Measurements from ENCODE around the gene AFDN.

GRCh38 chr6:167921831-167922230, 95.1 kb downstream of the AFDN start:
- TF ChIP-seq EZH2 (IDR thresholded peaks at IDR 0.05; ENCODE audit: low read depth) (no peak), CTCF (conservative IDR thresholded peaks at IDR 0.05) (no peak)

Measured in PC-9 (cell line).